K562 (cell line): ENCODE measurements around the gene RPL22. TPM values are rescaled to one million over a fixed set of nuclear protein-coding genes. Genes with fewer than 3 reads are reported as not detected.

Source experiments
- BMI1 ChIP-seq: fragments of 150-350 bp; IDR thresholded peaks from 2 replicates; pipeline ENCODE4 v1.6.1; 2014; ENCODE audit warnings: low read length
- ESRRB ChIP-seq: fragments of 250-450 bp; sonication (Bioruptor Pico); IDR thresholded peaks from 2 replicates; pipeline ENCODE4 v1.5.0; 2020; ENCODE audit warnings: mild to moderate bottlenecking, moderate library complexity, borderline replicate concordance
- KAT7 ChIP-seq: sonication (generic); formaldehyde crosslinking; IDR thresholded peaks from 2 replicates; pipeline ENCODE4 v1.8.0; 2022; ENCODE audit warnings: missing genetic modification reagents, mild to moderate bottlenecking, borderline replicate concordance
- SIX5 ChIP-seq, 2 experiments: IDR thresholded peaks; 2 replicates each; pipeline ENCODE4 v1.6.1; 2011; ENCODE audit warnings: low read length in 2 of 2, borderline replicate concordance in 1 of 2, low read depth in 1 of 2, mild to moderate bottlenecking in 1 of 2, moderate library complexity in 1 of 2; ENCODE audit not compliant: insufficient read depth in 1 of 2
- U2AF1 ChIP-seq: fragments of 200-400 bp; formaldehyde crosslinking; optimal IDR thresholded peaks from 2 replicates; pipeline ENCODE3; 2017; ENCODE audit warnings: mild to moderate bottlenecking, low read depth, low read length, moderate library complexity
- YY1 ChIP-seq, 3 experiments: IDR thresholded peaks; 2 replicates each; pipeline ENCODE4 v1.6.1; 2011; ENCODE audit warnings: low read length in 2 of 3, mild to moderate bottlenecking in 2 of 3, moderate library complexity in 2 of 3, borderline replicate concordance in 1 of 3, control low read depth in 1 of 3, low read depth in 1 of 3; ENCODE audit not compliant: insufficient read depth in 3 of 3, insufficient replicate concordance in 2 of 3, control insufficient read depth in 1 of 3, insufficient read length in 1 of 3; ENCODE audit errors: extremely low read depth in 1 of 3
- ZBTB17 ChIP-seq: fragments of 450-650 bp; formaldehyde crosslinking; IDR thresholded peaks from 2 replicates; pipeline ENCODE4 v1.4.0; 2020; ENCODE audit warnings: mild to moderate bottlenecking
- ZNF165 ChIP-seq: fragments of 250-450 bp; sonication (Bioruptor Pico); IDR thresholded peaks from 2 replicates; pipeline ENCODE4 v1.4.0; 2020; ENCODE audit warnings: borderline replicate concordance
- ZNF184 ChIP-seq: sonication (generic); formaldehyde crosslinking; IDR thresholded peaks from 2 replicates; pipeline ENCODE4 v1.5.0; 2020; ENCODE audit warnings: missing genetic modification reagents
- ZNF717 ChIP-seq: fragments of 250-450 bp; sonication (Bioruptor Pico); IDR thresholded peaks from 2 replicates; pipeline ENCODE4 v1.5.0; 2021
- polyA plus RNA-seq, 8 experiments: library from polyadenylated mRNA; depleted of rRNA in 4 of 8; stranded (reverse) in 5 of 8; unstranded in 3 of 8; fragments of >200 nt; fragmentation: Nextera tagmentation in 2 of 8; fragmentation: Illumina TruSeq in 1 of 8; extraction: Ambion mirVana in 2 of 8; extraction: Trizol in 1 of 8; gene quantifications; 2 replicates each; pipeline versions ENCODE4 v1.2.1 to v1.2.3, GENCODE V29; 2011 to 2014; ENCODE audit warnings: inconsistent platforms in 1 of 8, missing spikeins in 1 of 8
- total RNA-seq, 7 experiments: library from RNA; depleted of rRNA in 6 of 7; stranded (reverse); fragments of >200 nt in 6 of 7; fragmentation: Illumina TruSeq in 2 of 7; extraction: Trizol in 2 of 7; gene quantifications; 2 replicates each; pipeline versions ENCODE4 v1.2.1 to v1.2.3, GENCODE V29; 2011 to 2021; ENCODE audit warnings: low replicate concordance in 1 of 7
- TF ChIP-seq, protein P1 (sequence below): IDR thresholded peaks from 2 replicates; pipeline ENCODE4 v1.6.1; 2011; ENCODE audit warnings: borderline replicate concordance, low read depth, mild to moderate bottlenecking, moderate library complexity, low read length; ENCODE audit not compliant: insufficient read depth, poor library complexity, severe bottlenecking
- TF ChIP-seq, protein P2 (sequence below): fragments of 450-650 bp; formaldehyde crosslinking; IDR thresholded peaks from 2 replicates; pipeline ENCODE4 v1.4.0; 2020; ENCODE audit warnings: mild to moderate bottlenecking, moderate library complexity
- TF ChIP-seq, protein P3 (sequence below): sonication (generic); formaldehyde crosslinking; IDR thresholded peaks from 2 replicates; pipeline ENCODE4 v1.8.1; 2023; ENCODE audit warnings: mild to moderate bottlenecking, missing genetic modification reagents
- TF ChIP-seq, protein P4 (sequence below): fragments of 450-650 bp; formaldehyde crosslinking; IDR thresholded peaks from 2 replicates; pipeline ENCODE4 v1.4.0; 2022; ENCODE audit warnings: missing genetic modification characterization
- TF ChIP-seq, protein P5 (sequence below): fragments of 450-650 bp; formaldehyde crosslinking; IDR thresholded peaks from 2 replicates; pipeline ENCODE4 v1.4.0; 2022; ENCODE audit warnings: mild to moderate bottlenecking, moderate library complexity

Gene RPL22
- total and polyA plus RNA-seq, 9 of the 15 experiments (the other 6 are each of a cell fraction or from before 2014, with no cell fraction given) = 467 to 1,165 (median 607) TPM

DNA sequence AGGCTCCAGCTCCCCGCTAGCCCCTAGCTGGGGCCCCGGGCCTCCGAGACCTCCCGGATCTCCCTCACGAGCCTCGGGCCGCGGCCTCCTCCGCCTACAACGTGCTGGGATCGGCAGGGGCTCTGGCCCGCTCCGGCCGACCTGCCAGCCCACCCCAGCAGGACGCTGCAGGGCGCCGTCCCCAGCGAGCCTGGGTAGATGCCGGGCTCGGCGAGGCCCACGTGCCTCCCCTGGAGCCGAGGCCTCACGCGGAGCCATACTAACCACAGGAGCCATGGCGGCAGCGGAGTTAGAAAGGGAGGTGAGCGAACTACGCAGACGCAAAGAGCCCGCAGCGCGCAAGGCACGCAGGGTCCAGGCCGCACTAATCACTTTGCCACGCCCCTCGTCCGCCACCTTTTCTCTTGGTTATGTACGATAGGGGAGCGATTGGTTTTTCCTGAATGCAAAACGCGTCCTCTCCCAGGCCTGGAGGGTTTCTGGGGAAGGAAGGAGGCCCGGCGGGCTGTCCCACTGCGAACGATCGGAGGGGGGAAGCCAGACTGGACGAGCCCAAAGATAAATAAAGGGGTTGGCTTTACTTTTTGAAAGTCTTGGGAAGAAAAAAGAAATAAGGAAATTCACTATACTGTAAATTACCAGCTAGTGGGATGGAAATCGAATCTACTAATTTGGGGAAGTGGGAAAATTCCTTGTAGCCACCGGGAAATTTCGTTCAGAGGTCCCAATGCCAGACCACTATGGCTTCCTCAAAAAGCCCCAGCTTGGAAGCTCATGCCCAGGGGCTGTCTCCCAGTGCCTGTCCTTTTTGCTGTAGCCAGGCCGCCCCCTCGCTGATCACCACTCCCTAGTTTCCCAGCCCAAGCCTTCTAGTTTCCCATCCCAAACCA, at the start of gene RPL22 (continued):
- TF ChIP-seq, protein P1, sequence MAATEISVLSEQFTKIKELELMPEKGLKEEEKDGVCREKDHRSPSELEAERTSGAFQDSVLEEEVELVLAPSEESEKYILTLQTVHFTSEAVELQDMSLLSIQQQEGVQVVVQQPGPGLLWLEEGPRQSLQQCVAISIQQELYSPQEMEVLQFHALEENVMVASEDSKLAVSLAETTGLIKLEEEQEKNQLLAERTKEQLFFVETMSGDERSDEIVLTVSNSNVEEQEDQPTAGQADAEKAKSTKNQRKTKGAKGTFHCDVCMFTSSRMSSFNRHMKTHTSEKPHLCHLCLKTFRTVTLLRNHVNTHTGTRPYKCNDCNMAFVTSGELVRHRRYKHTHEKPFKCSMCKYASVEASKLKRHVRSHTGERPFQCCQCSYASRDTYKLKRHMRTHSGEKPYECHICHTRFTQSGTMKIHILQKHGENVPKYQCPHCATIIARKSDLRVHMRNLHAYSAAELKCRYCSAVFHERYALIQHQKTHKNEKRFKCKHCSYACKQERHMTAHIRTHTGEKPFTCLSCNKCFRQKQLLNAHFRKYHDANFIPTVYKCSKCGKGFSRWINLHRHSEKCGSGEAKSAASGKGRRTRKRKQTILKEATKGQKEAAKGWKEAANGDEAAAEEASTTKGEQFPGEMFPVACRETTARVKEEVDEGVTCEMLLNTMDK = no peak
- TF ChIP-seq YY1 (IDR thresholded peaks at IDR 0.05; ENCODE audit: borderline replicate concordance in 1 of 3, control insufficient read depth in 1 of 3, extremely low read depth in 1 of 3, insufficient read depth in 3 of 3, insufficient read length in 1 of 3, insufficient replicate concordance in 2 of 3, low read depth in 1 of 3, low read length in 2 of 3) (peak; percentile 83 to 96 (median 93)), SIX5 (IDR thresholded peaks at IDR 0.05; ENCODE audit: borderline replicate concordance in 1 of 2, insufficient read depth in 1 of 2, low read depth in 1 of 2, low read length in 2 of 2) (peak in 1 of 2 experiments; percentile 37; a peak in 2 of 4 replicates), BMI1 (0 out of 2 replicates have a peak, but pooled peaks have one; percentile 27), KAT7 (peak; percentile 53; the same call in 1 of the 2 replicates), ESRRB (no peak), U2AF1 (peak; percentile 80), ZNF165 (CRISPR knock-in tag) (no peak), ZNF717 (CRISPR knock-in tag) (no peak), ZNF184 (no peak), ZBTB17 (peak; percentile 100)
- TF ChIP-seq, protein P2, sequence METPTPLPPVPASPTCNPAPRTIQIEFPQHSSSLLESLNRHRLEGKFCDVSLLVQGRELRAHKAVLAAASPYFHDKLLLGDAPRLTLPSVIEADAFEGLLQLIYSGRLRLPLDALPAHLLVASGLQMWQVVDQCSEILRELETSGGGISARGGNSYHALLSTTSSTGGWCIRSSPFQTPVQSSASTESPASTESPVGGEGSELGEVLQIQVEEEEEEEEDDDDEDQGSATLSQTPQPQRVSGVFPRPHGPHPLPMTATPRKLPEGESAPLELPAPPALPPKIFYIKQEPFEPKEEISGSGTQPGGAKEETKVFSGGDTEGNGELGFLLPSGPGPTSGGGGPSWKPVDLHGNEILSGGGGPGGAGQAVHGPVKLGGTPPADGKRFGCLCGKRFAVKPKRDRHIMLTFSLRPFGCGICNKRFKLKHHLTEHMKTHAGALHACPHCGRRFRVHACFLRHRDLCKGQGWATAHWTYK = peak; percentile 45; the same call in 1 of the 2 replicates
- TF ChIP-seq, protein P3, sequence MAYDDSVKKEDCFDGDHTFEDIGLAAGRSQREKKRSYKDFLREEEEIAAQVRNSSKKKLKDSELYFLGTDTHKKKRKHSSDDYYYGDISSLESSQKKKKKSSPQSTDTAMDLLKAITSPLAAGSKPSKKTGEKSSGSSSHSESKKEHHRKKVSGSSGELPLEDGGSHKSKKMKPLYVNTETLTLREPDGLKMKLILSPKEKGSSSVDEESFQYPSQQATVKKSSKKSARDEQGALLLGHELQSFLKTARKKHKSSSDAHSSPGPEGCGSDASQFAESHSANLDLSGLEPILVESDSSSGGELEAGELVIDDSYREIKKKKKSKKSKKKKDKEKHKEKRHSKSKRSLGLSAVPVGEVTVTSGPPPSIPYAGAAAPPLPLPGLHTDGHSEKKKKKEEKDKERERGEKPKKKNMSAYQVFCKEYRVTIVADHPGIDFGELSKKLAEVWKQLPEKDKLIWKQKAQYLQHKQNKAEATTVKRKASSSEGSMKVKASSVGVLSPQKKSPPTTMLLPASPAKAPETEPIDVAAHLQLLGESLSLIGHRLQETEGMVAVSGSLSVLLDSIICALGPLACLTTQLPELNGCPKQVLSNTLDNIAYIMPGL (CRISPR knock-in tag) = peak; percentile 95; the same call in 1 of the 2 replicates
- TF ChIP-seq, protein P4, sequence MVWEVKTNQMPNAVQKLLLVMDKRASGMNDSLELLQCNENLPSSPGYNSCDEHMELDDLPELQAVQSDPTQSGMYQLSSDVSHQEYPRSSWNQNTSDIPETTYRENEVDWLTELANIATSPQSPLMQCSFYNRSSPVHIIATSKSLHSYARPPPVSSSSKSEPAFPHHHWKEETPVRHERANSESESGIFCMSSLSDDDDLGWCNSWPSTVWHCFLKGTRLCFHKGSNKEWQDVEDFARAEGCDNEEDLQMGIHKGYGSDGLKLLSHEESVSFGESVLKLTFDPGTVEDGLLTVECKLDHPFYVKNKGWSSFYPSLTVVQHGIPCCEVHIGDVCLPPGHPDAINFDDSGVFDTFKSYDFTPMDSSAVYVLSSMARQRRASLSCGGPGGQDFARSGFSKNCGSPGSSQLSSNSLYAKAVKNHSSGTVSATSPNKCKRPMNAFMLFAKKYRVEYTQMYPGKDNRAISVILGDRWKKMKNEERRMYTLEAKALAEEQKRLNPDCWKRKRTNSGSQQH = peak; percentile 66; the same call in 1 of the 2 replicates
- TF ChIP-seq, protein P5, sequence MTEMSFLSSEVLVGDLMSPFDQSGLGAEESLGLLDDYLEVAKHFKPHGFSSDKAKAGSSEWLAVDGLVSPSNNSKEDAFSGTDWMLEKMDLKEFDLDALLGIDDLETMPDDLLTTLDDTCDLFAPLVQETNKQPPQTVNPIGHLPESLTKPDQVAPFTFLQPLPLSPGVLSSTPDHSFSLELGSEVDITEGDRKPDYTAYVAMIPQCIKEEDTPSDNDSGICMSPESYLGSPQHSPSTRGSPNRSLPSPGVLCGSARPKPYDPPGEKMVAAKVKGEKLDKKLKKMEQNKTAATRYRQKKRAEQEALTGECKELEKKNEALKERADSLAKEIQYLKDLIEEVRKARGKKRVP = no peak
